Stimulated activated CD4-positive, alpha-beta T cell treated with anti-CD3 and anti-CD28 coated beads, TNF-alpha, amount 100 ng/mL, for 48 hours (primary cell): ENCODE data around the gene TMEM106C.

ENCODE experiments used
- DNase-seq, 3 donors: peaks; one replicate each; pipeline ENCODE4 v3.0.0-alpha.2; 2020; ENCODE audit warnings: low read depth in 3 of 3

TMEM106C gene

GRCh38 chr12:47963340-47964040, at the start of gene TMEM106C:
TMEM106C (plus strand) TSS chr12:47963596; CDS start chr12:47964237, 641 bp downstream.
- DNase-seq, result peak; percentile 83 to 85 (median 84)

- DNase-seq, result no peak
Measured at GRCh38 chr12:47920913-47921312, 42.5 kb upstream of the TMEM106C start.

GRCh38 chr12:47921907-47922306, 41.5 kb upstream of the TMEM106C start:
- DNase-seq, result no peak

GRCh38 chr12:47927346-47927745, 36.0 kb upstream of the TMEM106C start:
- no peak for DNase-seq

GRCh38 chr12:47930634-47931033, 32.8 kb upstream of the TMEM106C start:
- DNase-seq, result no peak

- DNase-seq, result no peak
Measured at GRCh38 chr12:47931187-47931586, 32.2 kb upstream of the TMEM106C start.

GRCh38 chr12:47935184-47935583, 28.2 kb upstream of the TMEM106C start:
- no peak for DNase-seq

- DNase-seq, result no peak
Measured at GRCh38 chr12:47938093-47938492, 25.3 kb upstream of the TMEM106C start.

- DNase-seq, result no peak
Measured at GRCh38 chr12:47938594-47938993, 24.8 kb upstream of the TMEM106C start.

- no peak for DNase-seq
Measured at GRCh38 chr12:47939009-47939601, 24.3 kb upstream of the TMEM106C start.

- DNase-seq, result no peak
Measured at GRCh38 chr12:47940773-47941474, 22.5 kb upstream of the TMEM106C start.

GRCh38 chr12:47941475-47941780, 22.0 kb upstream of the TMEM106C start:
- no peak for DNase-seq

GRCh38 chr12:47941871-47942613, 21.4 kb upstream of the TMEM106C start:
- DNase-seq, result peak in 1 of 3 donors; percentile 32

- no peak for DNase-seq
Measured at GRCh38 chr12:47942614-47943225, 20.7 kb upstream of the TMEM106C start.

- no peak for DNase-seq
Measured at GRCh38 chr12:47943623-47944340, 19.6 kb upstream of the TMEM106C start.

- DNase-seq, result no peak
Measured at GRCh38 chr12:47944685-47945340, 18.6 kb upstream of the TMEM106C start.

GRCh38 chr12:47945341-47945728, 18.1 kb upstream of the TMEM106C start:
- no peak for DNase-seq

- no peak for DNase-seq
Measured at GRCh38 chr12:47946413-47947323, 16.7 kb upstream of the TMEM106C start.

- DNase-seq, result no peak
Measured at GRCh38 chr12:47947341-47947740, 16.1 kb upstream of the TMEM106C start.
